Osteocyte (in vitro differentiated cells): ENCODE measurements around the gene RCC1. TPM values are rescaled to one million over a fixed set of nuclear protein-coding genes. Genes with fewer than 3 reads are reported as not detected.
"Not testable (repeated sequence)": the region's sequence is repeated elsewhere in the genome, so short reads cannot be mapped to it uniquely, and the experiment has no call there.

Experiments used
- DNase-seq: peaks from one replicate; pipeline ENCODE4 v3.0.0; 2021; ENCODE audit warnings: mixed read lengths; ENCODE audit not compliant: unreplicated experiment; ENCODE audit errors: extremely low spot score
- H3K27ac Mint-ChIP-seq: one replicate; pipeline ENCODE4 v1.8.0; 2021; ENCODE audit warnings: mild to moderate bottlenecking, mixed read lengths; ENCODE audit not compliant: unreplicated experiment
- H3K27me3 Mint-ChIP-seq: one replicate; pipeline ENCODE4 v1.8.0; 2021; ENCODE audit warnings: mixed read lengths; ENCODE audit not compliant: unreplicated experiment
- H3K36me3 Mint-ChIP-seq: one replicate; pipeline ENCODE4 v1.8.0; 2021; ENCODE audit warnings: mixed read lengths; ENCODE audit not compliant: unreplicated experiment
- H3K4me1 Mint-ChIP-seq: one replicate; pipeline ENCODE4 v1.8.0; 2021; ENCODE audit warnings: mixed read lengths; ENCODE audit not compliant: unreplicated experiment
- H3K4me3 Mint-ChIP-seq: one replicate; pipeline ENCODE4 v1.8.0; 2021; ENCODE audit warnings: mild to moderate bottlenecking, moderate library complexity, mixed read lengths; ENCODE audit not compliant: unreplicated experiment
- H3K9me3 Mint-ChIP-seq: one replicate; pipeline ENCODE4 v1.8.0; 2021; ENCODE audit warnings: mixed read lengths; ENCODE audit not compliant: unreplicated experiment
- total RNA-seq: library from RNA; stranded (reverse); gene quantifications from 2 replicates; pipeline ENCODE4 v1.2.1, GENCODE V29; 2021
- TF ChIP-seq, protein P1 (sequence below): fragments of 200-600 bp; sonication (generic); IDR thresholded peaks from 2 replicates; pipeline ENCODE4 v1.5.0; 2021; ENCODE audit warnings: antibody characterized with exemption, mild to moderate bottlenecking, moderate library complexity

The RCC1 gene
- total RNA-seq, 1 donor from 2014 or later = 22.9 TPM

DNA sequence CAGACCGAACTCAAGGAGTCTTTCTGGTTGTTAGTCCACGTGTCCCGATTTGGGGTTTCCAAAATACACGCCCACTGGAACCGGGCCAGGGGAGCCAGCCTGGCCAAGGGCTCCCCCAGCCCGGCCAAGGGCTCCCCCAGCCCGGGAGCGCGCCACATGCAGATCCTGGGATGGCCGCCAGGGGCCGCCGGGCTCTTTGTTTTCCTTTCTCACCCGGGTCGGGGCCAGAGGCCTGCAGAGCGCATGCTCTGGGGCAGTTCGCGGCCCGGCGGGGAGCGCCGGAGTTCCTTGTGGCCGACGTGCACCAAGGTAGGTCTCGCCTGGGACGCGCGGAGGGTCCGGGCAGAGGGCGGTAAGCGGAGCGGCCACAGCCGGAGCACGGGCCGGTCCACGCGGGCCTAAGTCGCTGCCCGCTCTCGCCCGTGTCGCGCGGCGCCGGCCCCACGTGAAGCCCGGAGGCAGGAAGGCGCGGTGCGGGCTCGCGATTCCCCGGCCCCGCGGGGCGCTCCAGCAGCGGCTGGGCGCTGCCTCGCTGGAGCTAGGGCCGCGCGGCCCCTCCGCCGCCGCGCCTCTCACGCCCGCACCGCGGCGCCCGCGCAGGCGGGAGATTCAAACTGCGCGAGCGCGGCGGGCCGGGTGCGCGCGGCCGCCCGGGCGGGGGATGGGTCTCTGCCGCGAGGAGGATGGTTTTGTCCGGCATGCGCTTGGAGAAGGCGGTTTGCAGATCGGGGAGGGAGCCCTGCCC lies 12.3 kb downstream of the RCC1 start:
- Mint-ChIP-seq H3K36me3 (peaks cover 4% of the 10 kb centered on the region), H3K27me3 (no peaks in the 10 kb centered on the region), H3K4me3 (peak overlapping the region; percentile 80), H3K27ac (peak overlapping the region; percentile 69), H3K9me3 (no peaks in the 10 kb centered on the region), H3K4me1 (peaks cover 26% of the 10 kb centered on the region)
- TF ChIP-seq, protein P1, sequence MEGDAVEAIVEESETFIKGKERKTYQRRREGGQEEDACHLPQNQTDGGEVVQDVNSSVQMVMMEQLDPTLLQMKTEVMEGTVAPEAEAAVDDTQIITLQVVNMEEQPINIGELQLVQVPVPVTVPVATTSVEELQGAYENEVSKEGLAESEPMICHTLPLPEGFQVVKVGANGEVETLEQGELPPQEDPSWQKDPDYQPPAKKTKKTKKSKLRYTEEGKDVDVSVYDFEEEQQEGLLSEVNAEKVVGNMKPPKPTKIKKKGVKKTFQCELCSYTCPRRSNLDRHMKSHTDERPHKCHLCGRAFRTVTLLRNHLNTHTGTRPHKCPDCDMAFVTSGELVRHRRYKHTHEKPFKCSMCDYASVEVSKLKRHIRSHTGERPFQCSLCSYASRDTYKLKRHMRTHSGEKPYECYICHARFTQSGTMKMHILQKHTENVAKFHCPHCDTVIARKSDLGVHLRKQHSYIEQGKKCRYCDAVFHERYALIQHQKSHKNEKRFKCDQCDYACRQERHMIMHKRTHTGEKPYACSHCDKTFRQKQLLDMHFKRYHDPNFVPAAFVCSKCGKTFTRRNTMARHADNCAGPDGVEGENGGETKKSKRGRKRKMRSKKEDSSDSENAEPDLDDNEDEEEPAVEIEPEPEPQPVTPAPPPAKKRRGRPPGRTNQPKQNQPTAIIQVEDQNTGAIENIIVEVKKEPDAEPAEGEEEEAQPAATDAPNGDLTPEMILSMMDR = peak; percentile 98
- peak; percentile 96 for DNase-seq

DNA sequence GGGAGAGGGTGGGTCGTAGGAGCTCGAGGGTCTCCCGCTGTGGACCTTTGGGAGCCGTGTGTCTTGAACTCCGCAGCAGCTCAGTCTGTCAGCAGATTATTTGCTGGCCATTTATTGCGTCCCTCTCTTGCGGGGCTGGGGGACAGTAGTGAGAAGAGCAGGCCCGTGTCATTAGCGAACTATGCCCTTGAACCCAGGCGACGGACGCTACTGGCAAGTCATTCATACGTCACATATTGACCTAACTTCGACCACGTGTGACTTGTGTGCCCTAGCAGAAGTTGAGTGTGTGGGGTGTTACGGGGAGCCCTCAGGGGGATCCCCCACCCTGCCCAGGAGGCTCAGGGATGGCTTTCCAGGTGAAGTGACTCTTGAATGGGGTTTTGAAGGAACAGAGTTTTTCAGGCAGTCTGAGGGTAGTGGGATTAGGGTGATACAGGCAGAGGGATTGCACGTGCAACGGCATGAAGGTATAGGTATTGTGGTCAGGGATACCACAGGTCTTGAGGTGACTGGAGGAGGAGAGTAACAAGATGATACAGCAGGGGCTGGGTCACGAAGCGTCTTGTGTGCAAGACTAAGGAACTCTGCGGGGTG lies 13.0 kb downstream of the RCC1 start:
- H3K4me1 Mint-ChIP-seq = peaks cover 26% of the 10 kb centered on the region
- peak overlapping the region; percentile 79 for H3K4me3 Mint-ChIP-seq
- no peaks in the 10 kb centered on the region for H3K9me3 Mint-ChIP-seq
- H3K36me3 Mint-ChIP-seq = peaks cover 4% of the 10 kb centered on the region
- H3K27ac Mint-ChIP-seq = peak overlapping the region; percentile 47
- DNase-seq = no peak
- H3K27me3 Mint-ChIP-seq = no peaks in the 10 kb centered on the region
- TF ChIP-seq, protein P1 = no peak

DNA sequence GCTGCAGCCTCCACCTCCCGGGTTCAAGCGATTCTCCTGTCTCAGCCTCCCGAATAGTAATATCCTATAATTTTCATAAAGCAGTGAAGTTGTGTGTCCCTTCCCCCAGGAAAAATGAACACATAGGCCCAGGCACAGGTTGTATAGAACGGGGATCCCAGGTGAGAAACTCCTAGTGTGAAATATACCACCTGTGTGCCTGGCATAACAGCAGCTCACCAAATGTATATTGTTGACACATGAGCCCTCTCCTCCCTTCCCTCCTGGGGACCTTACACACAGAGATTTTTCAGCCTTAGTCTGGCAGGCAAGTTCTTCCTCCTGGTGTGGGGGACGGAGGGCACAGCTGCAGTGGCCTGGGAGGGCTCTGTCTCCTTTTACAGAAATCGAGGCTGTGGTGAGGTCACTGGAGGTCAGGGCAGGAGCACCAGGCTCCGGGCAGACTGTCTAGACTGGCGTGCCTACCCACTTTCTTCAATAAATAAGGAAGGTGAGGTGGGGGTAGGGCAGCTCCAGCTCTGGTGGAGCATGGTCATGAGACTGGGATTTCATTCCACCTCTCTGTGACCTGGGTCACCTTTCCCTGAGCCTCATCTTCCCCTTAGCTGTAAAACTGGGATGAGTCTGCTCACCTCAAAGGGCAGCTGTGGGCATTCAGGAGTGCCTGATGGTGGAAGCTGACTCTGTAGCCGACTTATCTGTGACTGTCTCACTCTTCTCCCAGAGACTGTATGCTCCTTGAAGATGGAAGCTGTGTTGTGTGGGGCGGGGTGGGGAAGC lies 14.3 kb downstream of the RCC1 start:
- Mint-ChIP-seq H3K4me3 (peak overlapping the region; percentile 40), H3K4me1 (peaks cover 26% of the 10 kb centered on the region), H3K27ac (no peak overlapping the region), H3K27me3 (no peaks in the 10 kb centered on the region), H3K9me3 (no peaks in the 10 kb centered on the region), H3K36me3 (peaks cover 1% of the 10 kb centered on the region)
- TF ChIP-seq, protein P1 = no peak
- DNase-seq = no peak

DNA sequence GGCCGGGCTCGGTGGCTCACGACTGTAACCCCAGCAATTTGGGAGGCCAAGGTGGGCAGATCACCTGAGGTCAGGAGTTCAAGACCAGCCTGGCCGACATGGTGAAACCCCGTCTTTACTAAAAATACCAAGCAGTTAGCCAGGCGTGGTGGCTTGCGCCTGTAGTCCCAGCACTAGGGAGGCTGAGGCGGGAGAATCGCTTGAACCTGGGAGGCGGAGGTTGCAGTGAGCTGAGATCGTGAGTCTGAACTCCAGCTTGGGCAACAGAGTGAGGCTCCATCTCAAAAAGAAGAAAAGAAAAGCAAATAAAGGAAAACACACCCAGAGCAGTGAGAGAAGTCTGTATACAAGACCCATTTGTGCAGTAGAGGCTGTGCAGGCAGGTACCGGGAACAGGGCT lies 15.0 kb downstream of the RCC1 start:
- H3K4me1 Mint-ChIP-seq = peaks cover 26% of the 10 kb centered on the region
- H3K4me3 Mint-ChIP-seq, DNase-seq, H3K27me3 Mint-ChIP-seq, H3K27ac Mint-ChIP-seq, H3K9me3 Mint-ChIP-seq, H3K36me3 Mint-ChIP-seq: not testable (repeated sequence)

DNA sequence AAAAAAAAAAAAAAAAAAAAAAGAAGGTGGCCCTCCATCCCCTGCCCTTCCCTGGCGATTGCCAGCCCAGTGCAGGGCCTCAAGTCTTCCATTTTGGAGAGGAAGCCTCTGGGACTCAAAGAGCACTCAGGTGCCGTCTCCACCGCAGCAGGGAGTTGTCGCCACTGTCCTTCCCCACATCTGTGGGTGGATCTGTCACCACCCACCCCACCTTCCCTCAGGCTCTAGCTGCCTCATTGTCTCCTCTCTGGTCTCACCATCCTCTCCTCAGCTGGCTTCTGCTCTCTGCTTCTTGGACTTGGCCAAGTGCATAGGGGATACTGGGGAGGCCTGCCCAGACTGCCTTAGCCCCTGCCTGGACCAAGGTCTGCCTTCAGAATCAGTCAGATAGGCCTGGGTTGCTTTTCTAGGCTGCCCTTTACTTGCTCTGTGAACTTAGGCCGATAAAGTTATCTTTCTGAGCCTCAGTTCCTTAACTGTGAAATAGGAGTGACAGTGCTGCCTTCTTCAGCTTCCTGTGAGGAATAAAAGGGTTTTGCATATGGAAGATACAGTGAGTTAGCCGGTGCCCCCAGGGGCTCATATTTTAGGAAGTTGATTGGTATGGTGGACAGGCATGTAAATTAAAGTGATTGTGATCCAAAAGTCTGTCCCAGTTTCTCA lies 15.8 kb downstream of the RCC1 start:
- Mint-ChIP-seq H3K27me3 (no peaks in the 10 kb centered on the region), H3K36me3 (peaks cover 1% of the 10 kb centered on the region), H3K9me3 (no peaks in the 10 kb centered on the region), H3K4me1 (peaks cover 24% of the 10 kb centered on the region), H3K27ac (peak overlapping the region; percentile 8), H3K4me3 (no peak overlapping the region)
- TF ChIP-seq, protein P1 = no peak
- DNase-seq = no peak

DNA sequence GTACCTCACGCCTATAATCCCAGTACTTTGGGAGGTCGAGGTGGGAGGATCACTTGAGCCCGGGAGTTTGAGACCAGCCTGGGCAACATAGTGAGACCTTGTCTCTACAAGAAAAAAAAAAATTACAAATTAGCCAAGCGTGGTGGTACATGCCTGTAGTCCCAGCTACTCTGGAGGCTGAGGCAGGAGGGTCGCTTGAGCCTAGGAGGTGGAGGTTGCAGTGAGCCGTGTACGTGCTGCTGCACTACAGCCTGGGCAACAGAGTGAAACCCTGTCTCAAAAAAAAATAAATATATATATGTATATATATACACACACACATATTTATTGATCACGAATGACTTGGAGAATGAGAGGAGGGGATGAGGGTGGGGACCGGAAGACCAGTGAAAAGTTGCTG lies 16.7 kb downstream of the RCC1 start:
- not testable (repeated sequence) for H3K27ac Mint-ChIP-seq, H3K9me3 Mint-ChIP-seq, DNase-seq, H3K36me3 Mint-ChIP-seq, H3K4me3 Mint-ChIP-seq, H3K27me3 Mint-ChIP-seq
- H3K4me1 Mint-ChIP-seq = peaks cover 19% of the 10 kb centered on the region

DNA sequence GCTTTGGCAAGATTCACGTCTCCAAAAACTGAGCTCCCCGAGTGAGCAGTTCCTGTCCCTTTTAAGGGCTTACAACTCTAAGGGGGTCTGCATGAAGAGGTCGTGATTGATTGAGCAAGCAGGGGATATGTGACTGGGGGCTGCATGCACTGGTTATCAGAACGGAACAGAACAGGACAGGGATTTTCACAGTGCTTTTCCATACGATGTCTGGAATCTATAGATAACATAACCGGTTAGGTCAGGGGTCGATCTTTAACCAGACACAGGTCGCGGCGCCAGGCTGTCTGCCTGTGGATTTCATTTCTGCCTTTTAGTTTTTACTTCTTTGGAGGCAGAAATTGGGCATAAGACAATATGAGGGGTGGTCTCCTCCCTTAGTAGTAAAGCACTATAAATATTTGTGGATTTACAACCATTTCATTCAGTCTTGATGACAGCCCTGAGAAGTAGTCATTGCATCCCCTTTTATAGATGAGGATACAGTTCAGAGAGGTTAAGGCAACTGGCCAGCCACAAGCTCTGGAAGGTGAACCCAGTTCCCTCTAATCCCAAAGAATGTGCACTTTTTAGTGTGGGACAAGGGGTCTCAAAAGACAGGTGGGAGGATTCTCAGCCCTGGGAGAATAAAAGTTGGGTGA lies 19.3 kb downstream of the RCC1 start:
- H3K9me3 Mint-ChIP-seq, H3K4me3 Mint-ChIP-seq, H3K27ac Mint-ChIP-seq, DNase-seq, H3K27me3 Mint-ChIP-seq, H3K4me1 Mint-ChIP-seq, H3K36me3 Mint-ChIP-seq: not testable (repeated sequence)
